Heart left ventricle (tissue), 16 donors: ENCODE measurements around the gene NCK2. TPM values are rescaled to one million over a fixed set of nuclear protein-coding genes. Genes with fewer than 3 reads are reported as not detected.

Experiments used
- ATAC-seq, 4 donors: fragments of 200-7000 bp; cut with Tn5 transposase; one replicate each; pipeline ENCODE4 v1.9.1; 2020 to 2022; ENCODE audit warnings: moderate library complexity in 4 of 4, mild to moderate bottlenecking in 3 of 4, moderate number of reproducible peaks in 1 of 4
- DNase-seq, 5 donors: peaks; one replicate each; pipeline ENCODE4 v3.0.0-alpha.2; 2020
- H3K27ac ChIP-seq, 12 donors: fragments of 200-600 bp; sonication (generic) in 4 of 12; one replicate each; pipeline versions ENCODE4 v1.5.0 to v1.8.0; 2016 to 2022; ENCODE audit warnings: mild to moderate bottlenecking in 2 of 12
- H3K27me3 ChIP-seq, 9 donors: fragments of 200-600 bp; sonication (generic) in 2 of 9; one replicate each; pipeline versions ENCODE4 v1.5.1 to v1.8.0; 2016 to 2022; ENCODE audit warnings: mild to moderate bottlenecking in 3 of 9
- H3K36me3 ChIP-seq, 9 donors: fragments of 200-600 bp; sonication (generic) in 2 of 9; one replicate each; pipeline versions ENCODE4 v1.5.0 to v1.8.0; 2018 to 2022; ENCODE audit warnings: mild to moderate bottlenecking in 2 of 9
- H3K4me1 ChIP-seq, 12 donors: fragments of 200-600 bp; sonication (generic) in 4 of 12; one replicate each; pipeline versions ENCODE4 v1.5.0 to v1.8.0; 2016 to 2022; ENCODE audit warnings: mild to moderate bottlenecking in 3 of 12
- H3K4me3 ChIP-seq, 12 donors: fragments of 200-600 bp; sonication (generic) in 4 of 12; one replicate each; pipeline versions ENCODE4 v1.5.0 to v1.8.0; 2017 to 2022; ENCODE audit warnings: mild to moderate bottlenecking in 9 of 12, moderate library complexity in 4 of 12
- H3K9me3 ChIP-seq, 12 donors: fragments of 200-600 bp; sonication (generic) in 4 of 12; one replicate each; pipeline versions ENCODE4 v1.5.0 to v1.8.0; 2016 to 2022; ENCODE audit warnings: mild to moderate bottlenecking in 1 of 12
- POLR2A ChIP-seq, 2 donors: fragments of 450-650 bp; IDR thresholded peaks; one replicate each; pipeline ENCODE4 v1.6.1; 2017; ENCODE audit warnings: antibody characterized with exemption in 2 of 2, mild to moderate bottlenecking in 2 of 2, moderate library complexity in 2 of 2
- whole genome bisulfite sequencing, 4 donors: extraction: QIAGEN DNeasy Blood & Tissue Kit in 2 of 4; methylation state at CpG; one replicate each; pipeline versions ENCODE4 v1.1.5 to v1.1.7; 2013 to 2018; 5-methylcytosine and 5-hydroxymethylcytosine counted together
- intact Hi-C, 10 donors: fragments of 100-400 bp; cut with DNase I; formaldehyde crosslinking; loops; one replicate each; pipeline versions ENCODE4 v1.11.1 to v1.14.2; 2022
- polyA plus RNA-seq, 2 donors: library from polyadenylated mRNA; stranded (reverse); fragments of 200-250 nt; gene quantifications; one replicate each; pipeline ENCODE4 v1.2.3, GENCODE V29; 2013
- total RNA-seq, 9 donors: library from RNA; depleted of rRNA in 2 of 9; stranded (reverse); fragments of >200 nt in 2 of 9; fragmentation: NEBNext Ultra II Directional in 3 of 9; extraction: Animal tissue kit (Norgen Biotek cat#: 25700) in 3 of 9; gene quantifications; one replicate each; pipeline versions ENCODE4 v1.1.0 to v1.2.4, GENCODE V29; 2016 to 2023
- TF ChIP-seq, protein P1 (sequence below), 12 donors: fragments of 200-600 bp; sonication (generic) in 4 of 12; IDR thresholded peaks; one replicate each; pipeline versions ENCODE4 v1.5.0 to v1.8.0; 2018 to 2022; ENCODE audit warnings: antibody characterized with exemption in 12 of 12, mild to moderate bottlenecking in 5 of 12
- donor health status: ischemic (EF 13 %, LVEDD 7.1; RV severe dilation, severe dysfunction).
- donor health status: healthy with polysubstance abuse.
- donor health status: DM: no; HTN: yes; CAD: no.
- donor health status: DM: no; HTN: no; CAD: no.
- donor health status: ischemic (EF 25% LVEDD 6.9; RV normal size, moderate dysfunction).
- donor health status: ischemic (EF 25% LVEDD 5.7; RV mildly dilated, moderate dysfunction).
- donor health status: healthy.
- donor health status: DM: yes; HTN: yes; CAD: no.
- donor health status: ischemic (EF 35%, LVEDD 5.7; RV mildly dilated, moderate dysfunction).
- donor health status: nonischemic (EF 11% LVEDD 7.7; RV severe dilation, severe dysfunction).
- donor health status: DM: yes; HTN: yes; CAD: no.
- donor health status: PGD.
- donor health status: ischemic (EF 29% LVEDD 5.4; RV normal size, mild dysfunction).
- donor health status: nonischemic (EF 23%, LVEDD 6.1; RV moderate dilation, normal function).

NCK2 gene
- total and polyA plus RNA-seq, 11 donors, result 22.6 to 54.2 (median 33.4) TPM

DNA sequence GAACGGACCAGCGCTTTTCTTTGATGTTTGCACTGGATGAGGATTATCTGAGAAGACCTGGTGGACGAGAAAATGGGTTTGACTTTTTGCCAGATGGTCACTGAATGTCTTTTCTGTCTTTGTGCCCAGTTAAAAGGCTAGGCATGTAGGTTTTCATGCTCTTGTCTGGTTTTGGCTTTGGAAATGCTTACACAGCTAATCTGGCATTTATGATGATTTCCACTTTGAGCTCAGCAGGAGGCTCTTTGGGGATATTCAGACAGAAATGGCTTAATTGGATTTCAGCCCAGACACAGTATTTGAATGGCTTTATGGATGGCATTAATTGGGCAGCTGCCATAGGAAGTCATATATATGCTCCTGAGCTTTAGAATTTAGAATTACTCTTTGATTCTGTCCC, 59.6 kb downstream of the NCK2 start:
- Histone ChIP-seq H3K4me3 (no peak overlapping the region), H3K9me3 (no peaks in the 10 kb centered on the region), H3K27me3 (no peaks in the 10 kb centered on the region), H3K27ac (peak overlapping the region in 1 of 12 donors; percentile 47), H3K4me1 (peaks cover 6 to 82% (median 41%) of the 10 kb centered on the region in 12 donors), H3K36me3 (no peaks in the 10 kb centered on the region)
- ATAC-seq, result no peak
- no peak for DNase-seq
- TF ChIP-seq, protein P1, sequence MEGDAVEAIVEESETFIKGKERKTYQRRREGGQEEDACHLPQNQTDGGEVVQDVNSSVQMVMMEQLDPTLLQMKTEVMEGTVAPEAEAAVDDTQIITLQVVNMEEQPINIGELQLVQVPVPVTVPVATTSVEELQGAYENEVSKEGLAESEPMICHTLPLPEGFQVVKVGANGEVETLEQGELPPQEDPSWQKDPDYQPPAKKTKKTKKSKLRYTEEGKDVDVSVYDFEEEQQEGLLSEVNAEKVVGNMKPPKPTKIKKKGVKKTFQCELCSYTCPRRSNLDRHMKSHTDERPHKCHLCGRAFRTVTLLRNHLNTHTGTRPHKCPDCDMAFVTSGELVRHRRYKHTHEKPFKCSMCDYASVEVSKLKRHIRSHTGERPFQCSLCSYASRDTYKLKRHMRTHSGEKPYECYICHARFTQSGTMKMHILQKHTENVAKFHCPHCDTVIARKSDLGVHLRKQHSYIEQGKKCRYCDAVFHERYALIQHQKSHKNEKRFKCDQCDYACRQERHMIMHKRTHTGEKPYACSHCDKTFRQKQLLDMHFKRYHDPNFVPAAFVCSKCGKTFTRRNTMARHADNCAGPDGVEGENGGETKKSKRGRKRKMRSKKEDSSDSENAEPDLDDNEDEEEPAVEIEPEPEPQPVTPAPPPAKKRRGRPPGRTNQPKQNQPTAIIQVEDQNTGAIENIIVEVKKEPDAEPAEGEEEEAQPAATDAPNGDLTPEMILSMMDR (IDR thresholded peaks at IDR 0.05), result no peak
- TF ChIP-seq POLR2A (IDR thresholded peaks at IDR 0.05), result no peak
- intact Hi-C loops, result loop anchor here in 1 of 10 donors (10.0 kb wide), 1 partner anchor 59 kb away; the partner anchor contains the start of gene NCK2
- WGBS, 4 donors, result 79 to 86% (median 83%) methylated on average over 3 of the region's 3 CpGs

DNA sequence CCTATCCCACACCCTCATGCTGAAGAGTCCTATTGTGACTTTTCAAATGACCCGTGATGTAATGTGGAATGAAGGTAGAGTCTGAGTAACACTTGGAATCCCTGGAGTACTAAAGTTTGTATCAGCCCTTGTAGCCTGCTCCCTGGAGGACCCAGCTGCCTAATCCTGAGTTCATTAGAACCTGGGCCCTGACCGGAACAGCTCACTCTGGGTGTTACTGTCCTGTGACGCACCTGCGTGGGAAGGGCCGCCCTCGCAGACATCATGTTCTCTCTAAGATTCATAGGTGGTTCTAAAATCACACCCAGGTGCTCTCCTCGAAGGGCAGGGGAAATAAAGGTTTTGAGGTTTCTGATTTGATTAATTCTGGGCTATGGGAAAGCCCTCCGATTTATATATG, 62.3 kb downstream of the NCK2 start:
- no peak for DNase-seq
- no peak overlapping the region for H3K4me3 ChIP-seq
- H3K27ac ChIP-seq, result no peak overlapping the region
- no peak for ATAC-seq
- TF ChIP-seq, protein P1 (IDR thresholded peaks at IDR 0.05), result no peak
- TF ChIP-seq POLR2A (IDR thresholded peaks at IDR 0.05), result no peak
- peaks cover 2 to 69% (median 30%) of the 10 kb centered on the region in 12 donors for H3K4me1 ChIP-seq
- no peaks in the 10 kb centered on the region for H3K9me3 ChIP-seq
- intact Hi-C loops, result loop anchor here in 1 of 10 donors (10.0 kb wide), 1 partner anchor 62 kb away; the partner anchor contains the start of gene NCK2
- no peaks in the 10 kb centered on the region for H3K27me3 ChIP-seq
- 92 to 96% (median 94%) methylated on average over 8 of the region's 8 CpGs for WGBS, 4 donors
- no peaks in the 10 kb centered on the region for H3K36me3 ChIP-seq

DNA sequence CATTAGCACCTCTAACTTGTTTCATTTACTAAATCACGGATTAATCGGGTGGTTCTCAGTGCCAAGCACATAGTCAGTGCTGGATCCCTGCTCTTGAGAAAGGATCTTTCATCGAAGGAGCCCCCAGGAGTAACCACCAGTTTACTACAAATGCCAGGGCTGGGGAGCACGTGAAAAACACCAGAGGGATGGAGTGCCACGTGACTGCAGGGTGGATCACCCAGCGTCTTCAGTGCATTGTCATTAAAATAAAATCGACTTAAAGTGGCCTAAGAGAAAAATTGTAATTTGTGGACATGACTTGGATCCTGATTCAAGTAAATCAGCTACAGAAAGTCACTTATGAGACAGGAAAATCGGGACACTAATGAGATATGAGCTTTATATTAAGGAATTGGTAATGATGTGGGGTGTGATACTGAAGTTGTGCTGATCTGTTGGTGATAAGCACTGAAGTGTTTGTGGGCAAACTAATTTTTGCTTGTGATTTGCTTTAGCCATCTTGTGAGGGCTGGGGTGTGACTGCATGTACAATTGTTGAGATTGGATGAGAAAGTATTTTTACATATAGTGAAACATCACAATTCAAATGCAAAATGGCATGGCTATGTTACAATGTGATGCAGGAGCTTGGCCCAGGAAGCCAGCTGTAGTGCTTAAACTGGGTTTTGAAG, 63.8 kb downstream of the NCK2 start:
- intact Hi-C loops, result loop anchor here in 1 of 10 donors (10.0 kb wide), 1 partner anchor 64 kb away; the partner anchor contains the start of gene NCK2
- no peak for TF ChIP-seq POLR2A (IDR thresholded peaks at IDR 0.05)
- TF ChIP-seq, protein P1 (IDR thresholded peaks at IDR 0.05), result no peak
- no peak overlapping the region for H3K27ac ChIP-seq
- H3K27me3 ChIP-seq, result no peaks in the 10 kb centered on the region
- WGBS, 4 donors, result 90 to 96% (median 93%) methylated on average over 8 of the region's 8 CpGs
- peaks cover 4 to 69% (median 35%) of the 10 kb centered on the region in 12 donors for H3K4me1 ChIP-seq
- H3K9me3 ChIP-seq, result no peaks in the 10 kb centered on the region
- H3K4me3 ChIP-seq, result no peak overlapping the region
- ATAC-seq (no peak), DNase-seq (no peak)
- no peaks in the 10 kb centered on the region for H3K36me3 ChIP-seq

DNA sequence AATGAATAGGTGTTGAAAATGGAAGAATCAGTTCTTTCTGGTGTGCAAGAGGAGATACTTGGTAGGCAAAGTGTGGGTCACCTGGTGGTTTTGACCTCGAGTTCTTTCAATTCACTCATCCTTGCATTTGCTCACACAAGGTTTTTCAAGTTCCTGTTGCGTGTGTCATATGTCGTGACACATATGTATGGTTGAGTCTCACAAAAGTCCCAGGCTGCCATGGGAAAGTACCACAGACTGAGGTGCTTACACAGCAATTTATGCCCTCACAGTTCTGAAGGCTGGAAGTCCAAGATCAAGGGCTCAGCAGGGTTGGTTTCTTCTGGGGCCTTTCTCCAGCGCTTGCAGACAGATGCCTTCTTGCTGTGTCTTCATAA, 64.4 kb downstream of the NCK2 start:
- 87 to 98% (median 96%) methylated on average over 4 of the region's 4 CpGs for WGBS, 4 donors
- no peak overlapping the region for H3K27ac ChIP-seq
- intact Hi-C loops, result loop anchor here in 1 of 10 donors (10.0 kb wide), 1 partner anchor 64 kb away; the partner anchor contains the start of gene NCK2
- no peaks in the 10 kb centered on the region for H3K36me3 ChIP-seq
- H3K4me1 ChIP-seq, result peaks cover 4 to 69% (median 38%) of the 10 kb centered on the region in 12 donors
- no peak for DNase-seq
- no peak for ATAC-seq
- H3K4me3 ChIP-seq, result no peak overlapping the region
- TF ChIP-seq, protein P1 (IDR thresholded peaks at IDR 0.05), result no peak
- TF ChIP-seq POLR2A (IDR thresholded peaks at IDR 0.05), result no peak
- no peaks in the 10 kb centered on the region for H3K9me3 ChIP-seq
- H3K27me3 ChIP-seq, result no peaks in the 10 kb centered on the region
